ENCODE measurements around the gene RABEP2.
"Not testable (repeated sequence)": the region's sequence is repeated elsewhere in the genome, so short reads cannot be mapped to it uniquely, and the experiment has no call there.

Gene RABEP2

DNA sequence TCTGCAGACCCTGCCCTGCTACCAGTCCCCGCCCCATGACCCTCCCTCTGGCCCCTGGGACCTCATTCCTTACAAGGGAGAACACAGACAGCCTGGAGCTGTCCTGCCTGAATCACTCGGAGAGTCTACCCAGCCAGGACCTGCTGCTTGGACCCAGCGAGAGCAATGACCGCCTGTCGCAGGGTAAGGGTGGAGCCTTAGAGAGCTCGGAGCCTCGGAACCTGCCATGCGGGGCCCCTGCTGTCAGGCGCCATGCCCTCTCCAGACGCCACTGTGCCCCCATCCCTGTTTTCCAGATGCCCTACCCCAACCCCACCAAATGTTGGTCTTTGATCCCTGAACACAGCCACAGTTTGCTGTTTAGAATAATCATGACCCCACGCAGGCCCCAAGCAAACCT is 55.8 kb downstream of the RABEP2 start:
- no peak for DNase-seq (ENCODE audit: low read depth)
- TF ChIP-seq, protein P1, sequence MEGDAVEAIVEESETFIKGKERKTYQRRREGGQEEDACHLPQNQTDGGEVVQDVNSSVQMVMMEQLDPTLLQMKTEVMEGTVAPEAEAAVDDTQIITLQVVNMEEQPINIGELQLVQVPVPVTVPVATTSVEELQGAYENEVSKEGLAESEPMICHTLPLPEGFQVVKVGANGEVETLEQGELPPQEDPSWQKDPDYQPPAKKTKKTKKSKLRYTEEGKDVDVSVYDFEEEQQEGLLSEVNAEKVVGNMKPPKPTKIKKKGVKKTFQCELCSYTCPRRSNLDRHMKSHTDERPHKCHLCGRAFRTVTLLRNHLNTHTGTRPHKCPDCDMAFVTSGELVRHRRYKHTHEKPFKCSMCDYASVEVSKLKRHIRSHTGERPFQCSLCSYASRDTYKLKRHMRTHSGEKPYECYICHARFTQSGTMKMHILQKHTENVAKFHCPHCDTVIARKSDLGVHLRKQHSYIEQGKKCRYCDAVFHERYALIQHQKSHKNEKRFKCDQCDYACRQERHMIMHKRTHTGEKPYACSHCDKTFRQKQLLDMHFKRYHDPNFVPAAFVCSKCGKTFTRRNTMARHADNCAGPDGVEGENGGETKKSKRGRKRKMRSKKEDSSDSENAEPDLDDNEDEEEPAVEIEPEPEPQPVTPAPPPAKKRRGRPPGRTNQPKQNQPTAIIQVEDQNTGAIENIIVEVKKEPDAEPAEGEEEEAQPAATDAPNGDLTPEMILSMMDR (IDR thresholded peaks at IDR 0.05; ENCODE audit: low read length, missing control alignments): no peak
- no peak overlapping the region for H3K4me3 ChIP-seq (replicated peaks; ENCODE audit: low read depth, low read length)

DNA sequence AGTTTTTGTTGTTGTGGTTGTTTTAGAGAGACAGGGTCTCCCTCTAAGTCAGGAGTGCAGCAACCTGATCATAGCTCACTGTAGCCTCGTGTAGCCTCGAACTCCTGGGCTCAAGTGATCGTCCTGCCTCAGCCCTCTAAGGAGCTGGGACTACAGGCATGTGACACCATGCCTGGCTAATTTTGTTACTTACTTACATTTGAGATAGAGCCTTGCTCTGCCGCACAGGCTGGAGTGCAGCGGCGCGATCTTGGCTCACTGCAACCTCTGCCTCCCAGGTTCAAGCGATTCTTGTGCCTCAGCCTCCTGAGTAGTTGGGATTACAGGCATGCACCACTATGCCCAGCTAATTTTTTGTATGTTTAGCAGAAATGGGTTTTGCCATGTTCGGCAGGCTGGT is 57.4 kb downstream of the RABEP2 start:
- not testable (repeated sequence) for H3K4me3 ChIP-seq (replicated peaks; ENCODE audit: low read depth, low read length); DNase-seq (ENCODE audit: low read depth)

DNA sequence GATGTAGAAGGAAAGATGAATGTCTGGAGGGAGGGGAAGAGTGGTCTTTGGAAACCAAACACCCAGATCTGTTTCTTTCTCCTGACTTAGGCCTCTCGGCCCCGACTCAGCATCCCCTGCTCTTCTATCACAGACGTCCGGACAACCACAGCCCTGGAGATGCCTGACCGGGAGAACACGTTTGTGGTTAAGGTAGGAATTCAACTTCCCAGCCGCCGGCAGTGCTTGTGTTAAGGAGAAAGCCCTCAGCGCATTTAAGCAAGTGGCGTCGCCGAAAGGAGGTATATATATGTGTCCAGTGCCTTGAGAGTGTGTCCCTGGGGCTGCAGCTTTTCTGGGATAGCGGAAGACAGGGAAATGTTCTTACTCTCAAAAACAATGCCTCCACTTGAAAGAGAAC is 57.8 kb downstream of the RABEP2 start:
- DNase-seq (ENCODE audit: low read depth): no peak
- H3K4me3 ChIP-seq (replicated peaks; ENCODE audit: low read depth, low read length): no peak overlapping the region
- TF ChIP-seq, protein P1 (IDR thresholded peaks at IDR 0.05; ENCODE audit: low read length, missing control alignments): no peak

DNA sequence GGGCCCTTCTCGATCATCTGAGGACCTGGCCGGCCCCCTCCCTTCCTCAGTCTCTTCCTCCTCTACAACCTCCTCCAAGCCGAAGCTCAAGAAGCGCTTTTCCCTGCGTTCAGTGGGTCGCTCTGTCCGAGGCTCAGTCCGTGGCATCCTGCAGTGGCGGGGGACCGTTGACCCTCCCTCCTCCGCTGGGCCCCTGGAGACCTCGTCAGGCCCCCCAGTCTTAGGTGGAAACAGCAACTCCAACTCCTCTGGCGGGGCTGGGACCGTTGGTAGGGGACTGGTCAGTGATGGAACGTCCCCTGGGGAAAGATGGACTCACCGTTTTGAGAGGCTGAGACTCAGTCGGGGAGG is 58.6 kb downstream of the RABEP2 start:
- DNase-seq (ENCODE audit: low read depth): no peak

DNA sequence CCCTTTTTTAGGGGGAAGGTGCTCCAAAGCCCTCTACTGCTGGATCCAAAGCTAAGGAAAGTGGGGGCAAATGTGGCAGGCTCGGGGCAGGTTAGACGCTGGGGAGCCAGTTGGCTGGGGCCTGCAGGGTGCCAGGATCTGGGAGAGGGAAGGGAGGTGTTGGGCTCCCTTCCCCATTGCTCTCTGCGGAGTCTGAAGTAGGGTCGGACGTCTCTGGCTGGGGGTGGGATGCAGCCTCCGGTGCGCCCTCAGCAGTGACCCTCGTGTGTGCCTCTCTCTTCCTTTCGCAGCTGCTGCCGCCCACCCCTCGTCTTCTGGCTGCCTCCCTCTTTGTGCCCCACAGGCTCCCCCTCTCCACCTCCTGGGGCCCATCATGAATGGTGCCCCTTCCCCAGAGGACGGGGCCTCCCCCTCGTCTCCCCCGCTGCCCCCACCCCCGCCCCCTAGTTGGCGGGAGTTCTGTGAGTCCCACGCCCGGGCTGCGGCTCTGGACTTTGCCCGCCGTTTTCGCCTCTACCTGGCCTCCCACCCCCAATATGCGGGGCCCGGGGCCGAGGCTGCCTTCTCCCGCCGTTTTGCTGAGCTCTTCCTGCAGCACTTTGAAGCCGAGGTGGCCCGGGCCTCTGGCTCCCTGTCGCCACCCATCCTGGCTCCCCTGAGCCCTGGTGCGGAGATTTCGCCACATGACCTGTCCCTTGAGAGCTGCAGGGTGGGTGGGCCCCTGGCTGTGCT is 59.1 kb downstream of the RABEP2 start:
- H3K4me3 ChIP-seq (replicated peaks; ENCODE audit: low read depth, low read length): no peak overlapping the region
- DNase-seq (ENCODE audit: low read depth): no peak
- TF ChIP-seq, protein P1 (IDR thresholded peaks at IDR 0.05; ENCODE audit: low read length, missing control alignments): no peak

More for the DNA sequence above, 58.6 kb downstream of the RABEP2 start:
- TF ChIP-seq, protein P1 (IDR thresholded peaks at IDR 0.05; ENCODE audit: low read length, missing control alignments): no peak
- no peak overlapping the region for H3K4me3 ChIP-seq (replicated peaks; ENCODE audit: low read depth, low read length)

DNA sequence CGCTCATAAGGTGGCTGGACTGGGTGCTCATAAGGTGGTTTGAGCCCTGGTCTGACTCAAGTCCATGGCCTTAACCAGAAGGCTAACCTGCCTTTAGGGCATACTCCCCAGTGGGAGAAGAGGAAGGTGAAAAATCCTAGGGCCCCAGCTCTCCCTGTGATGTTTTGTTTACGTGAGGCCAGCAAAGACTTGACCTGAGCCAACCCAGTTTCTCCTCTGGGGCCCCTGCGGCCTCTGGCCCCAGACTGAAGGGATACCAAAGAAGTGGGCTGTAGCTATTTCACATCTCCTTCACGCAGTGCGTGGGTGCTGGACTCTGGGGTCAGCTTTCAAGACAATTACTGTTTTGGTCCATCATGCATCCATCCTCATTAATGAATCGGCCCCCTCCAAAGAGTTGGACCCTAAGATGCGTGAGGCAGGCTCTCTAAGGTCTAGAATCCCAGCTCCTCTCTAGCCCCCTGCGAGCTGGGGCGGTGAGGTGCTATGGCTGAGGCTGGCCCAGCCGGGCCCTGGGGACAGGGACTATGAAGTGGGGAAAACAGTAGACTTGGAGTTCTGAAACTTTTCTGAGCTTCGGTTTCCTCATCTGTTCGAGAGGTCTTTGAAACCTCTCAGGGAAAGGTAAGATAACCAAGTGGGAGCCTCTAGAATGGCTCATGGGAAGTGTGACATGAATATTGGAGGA is 59.9 kb downstream of the RABEP2 start:
- H3K4me3 ChIP-seq (replicated peaks; ENCODE audit: low read depth, low read length): peak overlapping the region; percentile 96
- no peak for DNase-seq (ENCODE audit: low read depth)
- TF ChIP-seq, protein P1 (IDR thresholded peaks at IDR 0.05; ENCODE audit: low read length, missing control alignments): no peak

- DNase-seq (ENCODE audit: low read depth): peak; percentile 50
- TF ChIP-seq, protein P1 (IDR thresholded peaks at IDR 0.05; ENCODE audit: low read length, missing control alignments): no peak
- H3K4me3 ChIP-seq (replicated peaks; ENCODE audit: low read depth, low read length): peak overlapping the region; percentile 96
Measured at GRCh38 chr16:28863929-28864793, 60.9 kb downstream of the RABEP2 start.
